Cardiac muscle cell (in vitro differentiated cells and primary cell): ENCODE results near the gene CPNE4. TPM values are rescaled to one million over a fixed set of nuclear protein-coding genes. Genes with fewer than 3 reads are reported as not detected.
"Not testable (repeated sequence)": the region's sequence is repeated elsewhere in the genome, so short reads cannot be mapped to it uniquely, and the experiment has no call there.

ENCODE experiments used
- DNase-seq, 2 donors: peaks; one replicate each; pipeline versions ENCODE4 v3.0.0 to v3.0.0-alpha.2; 2010 to 2017; ENCODE audit warnings: low read depth in 1 of 2, low spot score in 1 of 2
- H3K27ac ChIP-seq: fragments of 200-600 bp; sonication (generic); 2 replicates; pipeline ENCODE4 v1.5.1; 2016
- H3K27me3 ChIP-seq: fragments of 200-600 bp; sonication (generic); 2 replicates; pipeline ENCODE4 v1.6.0; 2016; ENCODE audit warnings: control low read depth
- H3K36me3 ChIP-seq: fragments of 200-600 bp; sonication (generic); 2 replicates; pipeline ENCODE4 v1.5.1; 2016; ENCODE audit warnings: control low read depth
- H3K4me1 ChIP-seq: fragments of 200-600 bp; sonication (generic); 2 replicates; pipeline ENCODE4 v1.8.1; 2017; ENCODE audit warnings: low read depth, mild to moderate bottlenecking, mixed run types
- H3K4me3 ChIP-seq: fragments of 200-600 bp; sonication (generic); 2 replicates; pipeline ENCODE4 v1.5.1; 2016; ENCODE audit warnings: mild to moderate bottlenecking
- H3K9me3 ChIP-seq: fragments of 200-600 bp; sonication (generic); 2 replicates; pipeline ENCODE4 v1.5.1; 2017; ENCODE audit warnings: low read depth, mild to moderate bottlenecking, control low read depth
- polyA plus RNA-seq: library from polyadenylated mRNA; unstranded; fragments of >200 nt; fragmentation: Nextera tagmentation; extraction: Ambion mirVana; gene quantifications from 2 replicates; pipeline ENCODE4 v1.2.1, GENCODE V29; 2016
- total RNA-seq: library from RNA; depleted of rRNA; stranded (reverse); fragments of >200 nt; gene quantifications from 2 replicates; pipeline ENCODE4 v1.2.3, GENCODE V29; 2016
- TF ChIP-seq, protein P1 (sequence below): IDR thresholded peaks from 2 replicates; pipeline ENCODE4 v1.5.1; 2012; ENCODE audit warnings: low read depth, mild to moderate bottlenecking, low read length

The CPNE4 gene
- total and polyA plus RNA-seq, 2 experiments from 2014 or later: 3.3 to 7.6 TPM

DNA sequence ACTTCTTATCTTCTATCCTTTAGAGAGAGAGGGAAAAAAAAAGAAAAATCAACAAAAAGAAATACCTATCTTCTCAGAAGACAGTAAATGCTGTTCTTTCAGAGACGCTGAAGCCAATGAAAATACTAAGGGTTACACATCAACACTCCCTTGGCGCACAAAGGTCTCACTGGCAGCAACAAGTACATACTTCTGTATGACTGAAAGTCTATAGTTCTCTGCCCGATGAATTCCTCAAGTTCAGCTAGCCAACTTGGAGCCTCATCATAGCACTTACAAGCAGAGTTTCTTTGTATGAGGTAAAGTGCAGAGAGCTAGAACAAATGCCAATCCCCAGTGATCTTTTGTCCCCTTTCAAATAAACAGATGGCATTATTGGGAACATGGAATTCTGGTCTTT, 62.7 kb downstream of the CPNE4 start:
- Histone ChIP-seq H3K4me1 (peaks cover 3% of the 10 kb centered on the region), H3K36me3 (no peaks in the 10 kb centered on the region), H3K4me3 (no peak overlapping the region), H3K27ac (no peak overlapping the region), H3K27me3 (no peaks in the 10 kb centered on the region), H3K9me3 (no peaks in the 10 kb centered on the region)
- no peak for DNase-seq
- TF ChIP-seq, protein P1, sequence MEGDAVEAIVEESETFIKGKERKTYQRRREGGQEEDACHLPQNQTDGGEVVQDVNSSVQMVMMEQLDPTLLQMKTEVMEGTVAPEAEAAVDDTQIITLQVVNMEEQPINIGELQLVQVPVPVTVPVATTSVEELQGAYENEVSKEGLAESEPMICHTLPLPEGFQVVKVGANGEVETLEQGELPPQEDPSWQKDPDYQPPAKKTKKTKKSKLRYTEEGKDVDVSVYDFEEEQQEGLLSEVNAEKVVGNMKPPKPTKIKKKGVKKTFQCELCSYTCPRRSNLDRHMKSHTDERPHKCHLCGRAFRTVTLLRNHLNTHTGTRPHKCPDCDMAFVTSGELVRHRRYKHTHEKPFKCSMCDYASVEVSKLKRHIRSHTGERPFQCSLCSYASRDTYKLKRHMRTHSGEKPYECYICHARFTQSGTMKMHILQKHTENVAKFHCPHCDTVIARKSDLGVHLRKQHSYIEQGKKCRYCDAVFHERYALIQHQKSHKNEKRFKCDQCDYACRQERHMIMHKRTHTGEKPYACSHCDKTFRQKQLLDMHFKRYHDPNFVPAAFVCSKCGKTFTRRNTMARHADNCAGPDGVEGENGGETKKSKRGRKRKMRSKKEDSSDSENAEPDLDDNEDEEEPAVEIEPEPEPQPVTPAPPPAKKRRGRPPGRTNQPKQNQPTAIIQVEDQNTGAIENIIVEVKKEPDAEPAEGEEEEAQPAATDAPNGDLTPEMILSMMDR: no peak

DNA sequence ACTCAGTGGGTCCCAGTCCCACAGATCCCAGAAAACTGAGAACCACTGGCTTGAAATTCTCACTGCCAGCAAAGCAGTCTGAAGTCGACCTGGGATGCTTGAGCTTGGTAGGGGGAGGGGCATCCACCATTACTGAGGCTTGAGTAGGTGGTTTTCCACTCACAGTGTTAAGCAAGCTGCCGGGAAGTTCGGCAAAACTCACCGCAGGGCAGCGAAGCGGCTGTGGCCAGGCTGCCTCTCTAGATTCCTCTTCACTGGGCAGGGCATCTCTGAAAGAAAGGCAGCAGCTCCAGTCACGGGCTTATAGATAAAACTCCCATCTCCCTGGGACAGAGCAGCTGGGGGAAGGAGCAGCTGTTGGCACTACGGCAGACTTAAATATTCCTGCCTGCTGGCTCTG, 71.4 kb downstream of the CPNE4 start:
- H3K4me1 ChIP-seq, H3K9me3 ChIP-seq, H3K27ac ChIP-seq, H3K4me3 ChIP-seq, H3K36me3 ChIP-seq, H3K27me3 ChIP-seq: not testable (repeated sequence)
- peak in 1 of 2 donors; percentile 35 for DNase-seq

DNA sequence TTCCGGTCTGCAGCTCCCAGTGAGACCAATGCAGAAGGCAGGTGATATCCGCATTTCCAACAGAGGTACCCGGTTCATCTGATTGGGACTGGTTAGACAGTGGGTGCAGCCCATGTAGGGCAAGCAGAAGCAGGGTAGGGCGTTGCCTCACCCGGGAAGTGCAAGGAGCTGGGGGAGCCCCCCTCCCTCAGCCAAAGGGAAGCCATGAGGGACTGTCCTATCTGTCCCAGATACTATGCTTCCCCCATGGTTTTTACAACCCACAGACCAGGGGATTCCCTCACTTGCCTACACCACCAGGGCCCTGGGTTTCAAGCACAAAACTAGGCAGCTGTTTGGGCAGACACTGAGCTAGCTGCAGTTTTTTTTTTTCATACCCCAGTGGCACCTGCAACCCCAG, 71.8 kb downstream of the CPNE4 start:
- Histone ChIP-seq H3K4me1 (peaks cover 3% of the 10 kb centered on the region), H3K36me3 (no peaks in the 10 kb centered on the region), H3K4me3 (no peak overlapping the region), H3K27ac (no peak overlapping the region), H3K27me3 (no peaks in the 10 kb centered on the region), H3K9me3 (no peaks in the 10 kb centered on the region)
- no peak for DNase-seq
- TF ChIP-seq, protein P1: no peak

DNA sequence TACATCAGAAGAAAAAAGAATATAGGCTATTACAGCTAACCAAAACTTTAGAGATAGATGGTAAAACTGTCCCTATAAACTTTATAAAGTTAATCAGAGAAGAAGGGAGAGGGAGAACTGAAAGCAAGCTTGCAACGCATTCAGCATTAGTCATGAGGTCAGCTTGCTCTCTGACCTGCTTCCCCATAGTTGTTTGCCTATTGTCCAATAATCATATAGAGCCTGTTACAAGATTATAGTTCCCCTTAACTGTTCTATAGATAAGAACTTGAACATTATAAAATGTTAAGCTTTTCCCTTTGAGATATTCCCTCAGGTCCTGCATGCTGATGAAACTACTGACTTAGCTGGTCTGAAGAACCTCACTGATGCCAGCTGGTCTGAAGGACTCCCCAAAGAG, 74.5 kb downstream of the CPNE4 start:
- H3K27me3 ChIP-seq: no peaks in the 10 kb centered on the region
- TF ChIP-seq, protein P1: no peak
- peaks cover 14% of the 10 kb centered on the region for H3K4me1 ChIP-seq
- peak in 1 of 2 donors; percentile 72 for DNase-seq
- no peaks in the 10 kb centered on the region for H3K9me3 ChIP-seq
- no peaks in the 10 kb centered on the region for H3K36me3 ChIP-seq
- H3K27ac ChIP-seq: no peak overlapping the region
- no peak overlapping the region for H3K4me3 ChIP-seq

DNA sequence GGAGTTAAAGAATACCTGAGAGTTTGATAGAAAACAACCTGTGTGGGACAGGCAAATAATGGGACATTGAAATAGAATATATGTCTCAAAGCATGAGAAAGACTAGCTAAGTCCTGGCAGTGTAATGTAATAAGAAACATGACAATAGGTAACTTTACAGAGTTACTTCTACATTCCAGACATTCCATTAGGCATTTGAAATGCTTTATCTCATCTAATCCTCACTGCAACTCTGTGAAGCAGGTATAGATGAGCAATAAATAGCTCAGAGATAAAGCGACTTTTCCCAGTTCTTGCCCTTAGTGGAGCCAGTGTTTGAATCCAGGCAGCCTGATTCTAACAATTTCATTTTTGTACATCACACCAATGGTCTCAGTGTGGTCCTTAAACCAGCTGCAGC, 76.8 kb downstream of the CPNE4 start:
- no peak for DNase-seq
- peaks cover 14% of the 10 kb centered on the region for H3K4me1 ChIP-seq
- H3K9me3 ChIP-seq: no peaks in the 10 kb centered on the region
- peak overlapping the region; percentile 35 for H3K27ac ChIP-seq
- H3K36me3 ChIP-seq: no peaks in the 10 kb centered on the region
- no peaks in the 10 kb centered on the region for H3K27me3 ChIP-seq
- TF ChIP-seq, protein P1: no peak
- no peak overlapping the region for H3K4me3 ChIP-seq

DNA sequence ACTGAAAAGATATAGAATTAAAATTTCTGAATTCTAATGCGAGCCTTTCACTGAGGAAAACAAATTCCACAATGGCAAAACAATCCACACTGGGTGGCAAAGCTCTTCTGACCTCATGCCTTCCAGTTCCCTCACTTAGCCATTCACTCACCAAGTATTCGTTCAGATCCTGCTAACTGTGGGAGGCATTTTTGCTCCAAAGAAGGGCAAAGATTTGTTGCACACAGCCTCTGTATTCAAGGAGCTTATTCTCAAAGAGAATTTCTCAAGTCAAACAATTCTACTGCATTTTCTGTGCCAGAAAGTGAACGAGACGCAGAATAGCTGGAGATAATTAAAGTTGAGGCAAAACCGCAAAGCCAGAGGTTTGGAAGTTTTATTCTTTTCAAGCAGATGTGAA, 77.3 kb downstream of the CPNE4 start:
- Histone ChIP-seq H3K4me1 (peaks cover 14% of the 10 kb centered on the region), H3K9me3 (no peaks in the 10 kb centered on the region), H3K27me3 (no peaks in the 10 kb centered on the region), H3K27ac (peak overlapping the region; percentile 35), H3K36me3 (no peaks in the 10 kb centered on the region), H3K4me3 (no peak overlapping the region)
- DNase-seq: peak in 1 of 2 donors; percentile 51
- TF ChIP-seq, protein P1: no peak
